EL (cell line): Measurements from ENCODE around the gene RBM22.

Experiments used
- DNase-seq: peaks from one replicate; pipeline ENCODE4 v3.0.0-alpha.2; 2016

The RBM22 gene

GRCh38 chr5:150651924-150652671 is 48.8 kb downstream of the RBM22 start:
- DNase-seq, result no peak

GRCh38 chr5:150651382-150651781 is 49.5 kb downstream of the RBM22 start:
- DNase-seq, result no peak

- no peak for DNase-seq
Measured at GRCh38 chr5:150650021-150651006, 50.5 kb downstream of the RBM22 start.

DNA sequence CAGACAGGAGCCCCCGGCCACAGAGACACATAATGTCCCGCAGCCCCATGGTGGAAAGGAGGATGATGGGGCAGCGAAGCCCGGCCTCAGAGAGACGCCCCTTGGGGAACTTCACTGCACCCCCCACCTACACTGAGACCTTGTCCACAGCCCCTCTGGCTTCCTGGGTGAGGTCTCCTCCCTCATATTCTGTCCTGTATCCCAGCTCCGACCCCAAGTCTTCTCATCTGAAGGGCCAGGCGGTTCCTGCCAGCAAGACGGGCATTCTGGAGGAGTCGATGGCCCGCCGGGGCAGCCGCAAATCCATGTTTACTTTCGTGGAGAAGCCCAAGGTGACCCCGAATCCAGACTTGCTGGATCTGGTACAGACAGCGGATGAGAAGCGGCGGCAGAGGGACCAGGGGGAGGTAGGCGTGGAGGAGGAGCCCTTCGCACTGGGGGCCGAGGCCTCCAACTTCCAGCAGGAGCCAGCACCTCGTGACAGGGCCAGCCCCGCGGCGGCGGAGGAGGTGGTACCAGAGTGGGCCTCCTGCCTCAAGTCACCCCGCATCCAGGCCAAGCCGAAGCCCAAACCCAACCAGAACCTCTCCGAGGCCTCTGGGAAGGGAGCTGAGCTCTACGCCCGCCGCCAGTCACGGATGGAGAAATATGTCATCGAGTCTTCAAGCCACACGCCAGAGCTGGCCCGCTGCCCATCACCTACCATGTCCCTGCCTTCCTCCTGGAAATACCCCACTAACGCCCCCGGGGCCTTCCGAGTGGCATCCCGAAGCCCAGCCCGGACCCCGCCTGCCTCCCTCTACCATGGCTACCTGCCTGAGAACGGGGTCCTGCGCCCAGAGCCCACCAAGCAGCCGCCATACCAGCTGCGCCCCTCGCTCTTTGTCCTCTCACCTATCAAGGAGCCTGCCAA is 51.5 kb downstream of the RBM22 start:
- DNase-seq, result no peak

- DNase-seq, result no peak
Measured at GRCh38 chr5:150648294-150649107, 52.4 kb downstream of the RBM22 start.

- DNase-seq, result no peak
Measured at GRCh38 chr5:150647275-150648251, 53.3 kb downstream of the RBM22 start.

GRCh38 chr5:150645070-150645700 is 55.7 kb downstream of the RBM22 start:
- peak; percentile 97 for DNase-seq

DNA sequence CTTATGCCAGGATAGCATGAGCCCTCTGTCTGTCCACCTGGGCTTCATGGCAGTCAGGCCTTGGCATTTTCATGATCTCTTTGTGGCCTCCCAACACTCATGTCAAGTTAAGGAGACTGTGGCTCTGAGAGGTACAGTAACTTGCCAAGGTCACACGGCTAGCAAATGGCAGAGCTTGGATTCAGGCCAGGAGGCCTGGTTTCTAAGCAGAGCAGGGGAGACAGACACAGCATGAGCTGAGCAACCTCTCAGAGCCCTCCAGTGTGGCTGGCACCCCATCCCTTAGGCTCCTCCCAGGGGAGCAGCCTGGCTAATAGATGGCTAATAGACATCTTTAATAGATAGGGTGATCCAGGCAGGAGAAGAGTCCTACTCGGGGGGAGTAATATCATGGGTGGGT is 56.3 kb downstream of the RBM22 start:
- DNase-seq, result no peak

DNA sequence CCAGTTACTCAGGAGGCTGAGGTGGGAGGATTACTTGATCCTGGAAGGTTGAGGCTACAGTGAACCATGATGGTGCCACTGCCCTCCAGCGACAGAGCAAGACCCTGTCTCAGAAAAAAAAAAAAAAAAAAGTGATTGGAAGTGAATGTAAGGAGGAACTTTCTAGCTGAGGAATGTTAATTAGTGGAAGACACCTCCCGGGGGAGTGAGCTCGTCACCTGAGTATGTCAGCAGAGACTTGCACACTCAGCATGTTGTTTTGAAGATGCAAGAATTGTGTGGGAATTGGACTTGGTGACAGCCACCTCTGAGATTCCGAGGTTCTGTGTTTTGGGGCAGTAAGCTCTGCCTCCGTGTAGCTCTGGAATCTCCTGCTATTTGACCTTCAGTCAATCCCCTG is 56.8 kb downstream of the RBM22 start:
- no peak for DNase-seq

- DNase-seq, result no peak
Measured at GRCh38 chr5:150642991-150643710, 57.7 kb downstream of the RBM22 start.

- DNase-seq, result peak; percentile 95
Measured at GRCh38 chr5:150642567-150642927, 58.3 kb downstream of the RBM22 start.

GRCh38 chr5:150641824-150642566 is 58.9 kb downstream of the RBM22 start:
- DNase-seq, result peak; percentile 36

- peak; percentile 86 for DNase-seq
Measured at GRCh38 chr5:150641006-150641570, 59.8 kb downstream of the RBM22 start.
